PC-3 (cell line): ENCODE data around the gene PTBP1.

ENCODE experiments used
- CTCF ChIP-seq: fragments of 300-600 bp; sonication (generic); conservative IDR thresholded peaks from 2 replicates; pipeline ENCODE4 v1.5.1; 2017; ENCODE audit warnings: antibody characterized with exemption, low read depth, mild to moderate bottlenecking, low read length
- EZH2phosphoT487 ChIP-seq: fragments of 300-600 bp; sonication (generic); IDR thresholded peaks from 2 replicates; pipeline ENCODE4 v1.6.1; 2018; ENCODE audit warnings: mild to moderate bottlenecking, antibody characterized with exemption, low read length, borderline replicate concordance

- TF ChIP-seq CTCF (no peak), EZH2phosphoT487 (no peak)
These were observed 46.7 kb downstream of the PTBP1 start for GRCh38 chr19:843836-844545.
